SK-N-SH treated with all-trans-retinoic acid at 6 μM for 48 hours (cell line): ENCODE results near the gene USP49.

Experiments used
- ARNTL ChIP-seq: fragments of 450-650 bp; formaldehyde crosslinking; IDR thresholded peaks from 2 replicates; pipeline ENCODE4 v1.5.0; 2020; ENCODE audit warnings: low read depth, mild to moderate bottlenecking, moderate library complexity, borderline replicate concordance
- BACH2 ChIP-seq: fragments of 250-450 bp; sonication (Bioruptor Pico); IDR thresholded peaks from 2 replicates; pipeline ENCODE4 v1.9.0; 2021; ENCODE audit warnings: mild to moderate bottlenecking, borderline replicate concordance
- ESRRG ChIP-seq: fragments of 250-450 bp; sonication (Bioruptor Pico); IDR thresholded peaks from 2 replicates; pipeline ENCODE4 v1.6.1; 2021; ENCODE audit warnings: mild to moderate bottlenecking
- GLIS3 ChIP-seq: fragments of 250-450 bp; sonication (Bioruptor Pico); IDR thresholded peaks from 2 replicates; pipeline ENCODE4 v1.5.0; 2020; ENCODE audit warnings: mild to moderate bottlenecking, moderate library complexity
- RARB ChIP-seq: fragments of 250-450 bp; sonication (Bioruptor Pico); IDR thresholded peaks from 2 replicates; pipeline ENCODE4 v1.8.0; 2021; ENCODE audit warnings: mild to moderate bottlenecking, moderate library complexity
- ZFP3 ChIP-seq: fragments of 250-450 bp; sonication (Bioruptor Pico); IDR thresholded peaks from 2 replicates; pipeline ENCODE4 v1.5.0; 2020; ENCODE audit warnings: mild to moderate bottlenecking, moderate library complexity
- ZFP30 ChIP-seq: fragments of 450-650 bp; formaldehyde crosslinking; IDR thresholded peaks from 2 replicates; pipeline ENCODE4 v1.5.0; 2022; ENCODE audit warnings: mild to moderate bottlenecking, moderate library complexity
- ZNF565 ChIP-seq: fragments of 450-650 bp; formaldehyde crosslinking; conservative IDR thresholded peaks from 2 replicates; pipeline ENCODE4 v1.5.0; 2020; ENCODE audit warnings: low read depth, mild to moderate bottlenecking, moderate library complexity
- ZNF70 ChIP-seq: fragments of 450-650 bp; formaldehyde crosslinking; IDR thresholded peaks from 2 replicates; pipeline ENCODE4 v1.5.0; 2020; ENCODE audit warnings: mild to moderate bottlenecking, moderate library complexity
- TF ChIP-seq, protein P1 (sequence below): fragments of 250-450 bp; sonication (Bioruptor Pico); IDR thresholded peaks from 2 replicates; pipeline ENCODE4 v1.8.0; 2020; ENCODE audit warnings: mild to moderate bottlenecking, moderate library complexity, borderline replicate concordance
- TF ChIP-seq, protein P2 (sequence below): fragments of 250-450 bp; sonication (Bioruptor Pico); IDR thresholded peaks from 2 replicates; pipeline ENCODE4 v1.5.1; 2020; ENCODE audit warnings: low read depth, mild to moderate bottlenecking, moderate library complexity

DNA sequence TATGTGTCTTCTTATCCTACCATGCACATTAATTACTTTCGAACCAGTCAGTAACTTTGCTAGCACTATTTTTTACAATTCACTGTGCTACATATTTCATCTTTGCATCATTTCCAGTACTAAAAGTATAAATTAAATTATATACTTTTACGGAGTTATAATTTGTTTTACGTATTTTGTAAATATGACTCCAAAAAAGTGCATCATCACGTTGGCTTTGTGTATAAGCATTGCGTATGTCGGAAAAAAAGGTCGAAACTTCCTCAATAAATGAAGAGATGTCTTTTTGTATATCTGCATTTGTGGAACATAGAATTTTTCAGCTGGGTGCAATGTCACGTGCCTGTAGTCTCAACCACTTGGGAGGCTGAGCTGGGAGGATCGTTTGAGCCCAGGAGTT lies 52.0 kb downstream of the USP49 start:
- TF ChIP-seq ZFP30 (CRISPR knock-in tag), result no peak
- no peak for TF ChIP-seq ZNF565 (CRISPR knock-in tag)
- no peak for TF ChIP-seq RARB (CRISPR knock-in tag)
- TF ChIP-seq ZFP3 (CRISPR knock-in tag), result no peak
- no peak for TF ChIP-seq GLIS3 (CRISPR knock-in tag)
- TF ChIP-seq, protein P1, sequence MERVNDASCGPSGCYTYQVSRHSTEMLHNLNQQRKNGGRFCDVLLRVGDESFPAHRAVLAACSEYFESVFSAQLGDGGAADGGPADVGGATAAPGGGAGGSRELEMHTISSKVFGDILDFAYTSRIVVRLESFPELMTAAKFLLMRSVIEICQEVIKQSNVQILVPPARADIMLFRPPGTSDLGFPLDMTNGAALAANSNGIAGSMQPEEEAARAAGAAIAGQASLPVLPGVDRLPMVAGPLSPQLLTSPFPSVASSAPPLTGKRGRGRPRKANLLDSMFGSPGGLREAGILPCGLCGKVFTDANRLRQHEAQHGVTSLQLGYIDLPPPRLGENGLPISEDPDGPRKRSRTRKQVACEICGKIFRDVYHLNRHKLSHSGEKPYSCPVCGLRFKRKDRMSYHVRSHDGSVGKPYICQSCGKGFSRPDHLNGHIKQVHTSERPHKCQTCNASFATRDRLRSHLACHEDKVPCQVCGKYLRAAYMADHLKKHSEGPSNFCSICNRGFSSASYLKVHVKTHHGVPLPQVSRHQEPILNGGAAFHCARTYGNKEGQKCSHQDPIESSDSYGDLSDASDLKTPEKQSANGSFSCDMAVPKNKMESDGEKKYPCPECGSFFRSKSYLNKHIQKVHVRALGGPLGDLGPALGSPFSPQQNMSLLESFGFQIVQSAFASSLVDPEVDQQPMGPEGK (CRISPR knock-in tag), result no peak
- TF ChIP-seq BACH2, result no peak
- TF ChIP-seq ESRRG, result no peak
- TF ChIP-seq, protein P2, sequence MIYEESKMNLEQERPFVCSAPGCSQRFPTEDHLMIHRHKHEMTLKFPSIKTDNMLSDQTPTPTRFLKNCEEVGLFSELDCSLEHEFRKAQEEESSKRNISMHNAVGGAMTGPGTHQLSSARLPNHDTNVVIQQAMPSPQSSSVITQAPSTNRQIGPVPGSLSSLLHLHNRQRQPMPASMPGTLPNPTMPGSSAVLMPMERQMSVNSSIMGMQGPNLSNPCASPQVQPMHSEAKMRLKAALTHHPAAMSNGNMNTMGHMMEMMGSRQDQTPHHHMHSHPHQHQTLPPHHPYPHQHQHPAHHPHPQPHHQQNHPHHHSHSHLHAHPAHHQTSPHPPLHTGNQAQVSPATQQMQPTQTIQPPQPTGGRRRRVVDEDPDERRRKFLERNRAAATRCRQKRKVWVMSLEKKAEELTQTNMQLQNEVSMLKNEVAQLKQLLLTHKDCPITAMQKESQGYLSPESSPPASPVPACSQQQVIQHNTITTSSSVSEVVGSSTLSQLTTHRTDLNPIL, result no peak
- TF ChIP-seq ZNF70 (CRISPR knock-in tag), result no peak
- no peak for TF ChIP-seq ARNTL
